ENCODE data around the gene IRF6.

GRCh38 chr1:209809611-209810010, 3.7 kb upstream of the IRF6 start:
- TF ChIP-seq CTCF (IDR thresholded peaks at IDR 0.05), result no peak
- TF ChIP-seq POLR2A (IDR thresholded peaks at IDR 0.05), result no peak
